NCI-H774 (cell line): ENCODE results near the gene GUCA2A.
"Not testable (repeated sequence)": the region's sequence is repeated elsewhere in the genome, so short reads cannot be mapped to it uniquely, and the experiment has no call there.

Experiments used
- DNase-seq: peaks from one replicate; lab custom pipeline; 2025; lab: John Stamatoyannopoulos, UW

The GUCA2A gene, protein sequence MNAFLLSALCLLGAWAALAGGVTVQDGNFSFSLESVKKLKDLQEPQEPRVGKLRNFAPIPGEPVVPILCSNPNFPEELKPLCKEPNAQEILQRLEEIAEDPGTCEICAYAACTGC

DNA sequence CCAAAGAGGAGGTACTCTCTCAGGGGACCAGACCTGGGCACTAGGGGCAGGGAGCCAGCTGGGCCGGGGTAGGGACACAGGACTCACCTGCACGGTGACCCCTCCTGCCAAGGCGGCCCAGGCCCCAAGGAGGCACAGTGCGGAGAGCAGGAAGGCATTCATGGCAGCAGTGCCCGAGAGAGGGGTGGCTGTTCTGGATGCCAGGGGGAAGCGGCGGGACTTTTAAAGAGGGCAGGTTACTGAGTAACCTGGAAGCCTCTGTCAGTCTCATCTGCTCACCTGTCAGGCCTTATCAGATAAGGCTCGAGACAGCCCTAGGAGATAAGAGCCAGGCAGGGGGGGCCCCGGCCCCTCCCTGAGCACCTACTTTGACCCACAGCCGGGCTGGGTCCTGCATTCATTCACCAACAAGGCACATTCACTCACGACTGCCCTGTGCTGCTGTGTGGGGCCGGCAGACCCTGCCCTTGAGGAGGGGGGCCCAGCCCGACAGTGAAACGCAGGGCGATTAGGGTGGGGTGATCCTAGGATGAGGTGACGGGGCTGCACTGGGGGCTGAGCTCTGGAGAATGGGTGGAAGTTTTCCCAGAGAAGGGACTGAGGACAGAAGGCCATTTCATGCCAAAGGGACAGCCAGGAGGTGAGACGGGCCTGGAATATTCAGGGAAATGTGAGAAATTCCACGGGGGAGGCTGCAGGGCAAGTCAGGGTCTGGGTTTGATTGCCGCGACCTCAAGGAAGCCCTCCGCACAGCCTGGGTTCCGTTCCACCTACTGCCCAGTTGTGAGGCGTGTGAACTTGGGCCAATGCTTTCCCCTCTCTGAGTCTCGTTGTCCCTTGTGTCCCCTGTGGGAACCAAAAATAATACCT, at the start of gene GUCA2A:
TSS of gene GUCA2A (minus strand) at position 195 of the 870 bp plus-strand sequence. CDS start at position 162, 33 bp downstream.
- DNase-seq: no peak

DNA sequence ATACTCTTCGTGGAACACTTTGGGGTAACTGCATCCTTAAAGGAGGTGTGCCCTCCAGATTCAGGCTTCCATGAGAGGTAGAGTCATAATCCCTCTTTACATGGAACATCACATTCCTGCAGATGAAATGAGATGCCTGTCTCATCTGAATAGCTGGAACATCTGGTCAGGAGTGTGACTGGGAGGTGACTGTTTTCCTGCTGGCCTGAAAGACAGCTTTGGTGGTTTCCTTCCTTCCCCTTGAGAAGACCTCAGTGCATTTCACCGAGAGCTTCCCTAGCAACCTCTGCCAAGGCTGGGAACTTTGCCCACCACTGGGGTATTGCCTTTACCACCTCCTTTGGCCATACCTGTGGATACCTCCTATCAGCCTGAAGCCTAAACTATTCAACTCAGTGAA, 46.7 kb upstream of the GUCA2A start:
- DNase-seq: no peak

DNA sequence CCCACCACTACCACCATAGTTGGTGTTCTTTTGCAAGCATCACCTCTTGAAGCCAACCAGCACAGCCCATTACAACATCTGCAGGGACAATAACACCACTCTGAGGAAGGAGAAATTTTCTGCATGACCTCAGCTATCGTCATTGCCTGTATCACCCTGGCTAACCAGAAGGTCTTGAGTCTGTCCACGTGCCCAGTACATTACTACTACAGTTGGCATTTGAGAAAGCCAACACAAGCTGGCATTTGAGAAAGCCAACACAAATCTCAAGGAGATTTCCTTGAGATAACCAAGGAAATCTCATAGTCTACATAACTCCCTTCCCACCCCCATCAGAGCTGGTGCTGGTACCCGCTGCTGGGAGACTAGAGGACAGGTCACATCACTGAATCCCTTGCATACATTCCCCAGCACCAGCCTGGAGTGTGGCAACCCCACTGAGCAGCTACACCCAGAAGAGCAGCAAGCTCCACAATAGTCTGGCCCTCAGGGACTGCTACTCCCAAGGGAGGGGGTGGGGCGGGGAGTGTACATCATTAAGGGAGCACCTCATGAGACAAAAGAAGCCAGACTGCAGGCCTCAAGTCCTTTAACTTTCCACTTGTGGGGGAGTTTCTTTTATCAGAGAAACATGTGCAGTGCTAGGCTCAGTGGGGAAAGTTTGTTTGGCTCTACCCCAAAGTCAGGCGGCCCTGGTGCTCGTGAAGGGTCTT, 46.0 kb upstream of the GUCA2A start:
- no peak for DNase-seq

DNA sequence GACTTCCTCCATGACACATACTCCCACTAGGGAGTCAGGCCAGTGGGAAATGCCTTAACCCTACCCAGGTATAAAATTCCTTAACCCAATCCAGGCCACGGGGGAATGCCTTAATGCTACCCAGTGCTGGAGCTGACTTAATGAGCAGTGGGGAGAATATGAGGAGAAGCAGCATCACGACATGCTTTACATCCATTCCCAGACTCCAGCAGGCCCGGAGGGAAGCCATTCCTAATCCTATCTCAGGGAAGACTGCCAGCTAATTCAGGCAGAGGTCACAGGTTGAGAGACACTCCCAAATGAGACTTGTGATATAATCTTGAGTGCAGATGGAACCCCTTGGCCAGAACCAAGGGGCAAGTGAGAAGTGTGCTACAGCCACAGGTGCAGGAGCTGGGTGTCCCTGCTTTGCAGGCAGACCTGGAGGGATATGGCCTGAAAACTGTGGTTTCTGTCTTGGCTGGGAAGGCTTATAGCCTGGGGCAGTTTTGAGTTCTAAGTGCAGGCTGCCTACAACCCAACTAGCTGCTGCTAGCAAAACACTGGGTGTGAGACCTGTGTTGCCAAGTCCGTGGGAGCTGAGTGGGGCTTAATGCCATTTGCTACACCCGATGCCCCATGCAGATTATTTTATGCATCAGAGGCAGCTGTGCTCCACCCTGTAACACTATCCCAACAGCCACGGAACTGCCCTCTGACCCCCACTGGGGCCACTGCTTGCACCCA, 45.1 kb upstream of the GUCA2A start:
- DNase-seq: no peak

DNA sequence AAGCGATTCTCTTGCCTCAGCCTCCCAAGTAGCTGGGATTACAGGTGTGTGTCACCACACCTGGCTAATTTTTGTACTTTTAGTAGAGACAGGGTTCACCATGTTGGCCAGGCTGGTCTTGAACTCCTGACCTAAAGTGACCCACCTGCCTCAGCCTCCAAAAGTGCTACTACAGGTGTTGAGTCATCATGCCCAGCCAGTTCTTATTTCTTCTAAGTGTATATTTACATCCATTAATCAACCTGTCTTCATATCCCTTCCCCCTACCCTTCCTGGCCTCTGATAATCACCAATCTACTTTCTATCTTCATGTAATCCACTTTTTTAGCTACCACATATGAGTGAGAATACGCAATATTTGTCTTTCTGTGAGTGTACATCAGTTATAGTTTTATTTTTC, 42.4 kb upstream of the GUCA2A start:
- not testable (repeated sequence) for DNase-seq

DNA sequence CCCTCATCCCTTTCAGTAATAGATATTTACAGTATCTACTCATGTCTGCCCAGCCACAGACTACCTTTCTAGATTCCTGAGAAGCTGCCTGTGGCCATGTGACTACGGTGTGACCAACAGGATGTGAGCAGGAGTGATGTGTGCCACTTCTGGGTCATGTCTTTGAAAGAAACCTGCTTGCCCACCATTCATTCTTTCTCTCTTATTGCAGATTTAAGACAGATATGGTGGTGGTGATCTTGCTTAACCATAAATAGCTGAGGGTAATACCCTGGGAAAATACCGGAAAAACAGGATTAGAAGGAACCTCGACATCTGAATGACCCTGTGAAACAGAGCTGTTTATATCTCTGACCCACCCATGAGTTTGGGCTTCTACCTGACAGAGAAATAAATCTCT, 41.6 kb upstream of the GUCA2A start:
- no peak for DNase-seq

DNA sequence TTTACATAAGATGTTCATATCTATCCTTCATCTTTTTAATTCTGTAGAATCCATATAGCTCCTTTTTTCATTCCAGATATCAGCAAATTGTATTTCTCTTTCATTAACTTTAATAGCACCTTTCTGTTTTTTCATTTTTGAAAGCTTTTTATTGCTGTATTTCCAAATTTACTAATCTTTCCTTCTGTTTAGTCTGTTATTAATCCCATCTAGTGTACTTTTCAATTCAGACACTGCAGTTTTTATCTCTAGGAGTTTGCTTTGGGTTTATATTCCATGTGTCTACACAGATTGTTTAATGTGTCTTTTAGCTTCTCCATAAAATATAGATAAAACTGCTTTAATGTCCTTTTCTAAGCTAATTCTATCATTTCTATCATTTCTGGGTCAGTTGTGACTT, 37.4 kb upstream of the GUCA2A start:
- DNase-seq: no peak

DNA sequence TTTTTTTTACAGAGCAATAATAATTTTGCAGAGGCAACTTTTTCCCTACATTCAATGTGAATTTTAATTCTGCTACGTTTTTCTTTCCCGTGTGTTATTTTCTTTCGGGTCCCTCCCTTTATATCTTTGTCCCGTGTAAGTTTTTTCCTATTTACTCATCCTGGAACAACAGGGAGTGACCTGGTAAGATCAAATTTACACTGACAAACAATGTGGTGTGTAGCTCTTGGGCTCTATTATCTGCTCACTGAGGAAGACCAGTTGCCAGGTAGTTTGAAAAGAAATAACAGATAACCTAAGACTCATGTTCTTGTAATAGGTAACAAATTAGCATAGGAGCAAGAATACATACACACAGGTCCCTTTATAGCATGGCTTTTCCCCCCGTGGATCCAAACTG, 33.7 kb upstream of the GUCA2A start:
- no peak for DNase-seq

DNA sequence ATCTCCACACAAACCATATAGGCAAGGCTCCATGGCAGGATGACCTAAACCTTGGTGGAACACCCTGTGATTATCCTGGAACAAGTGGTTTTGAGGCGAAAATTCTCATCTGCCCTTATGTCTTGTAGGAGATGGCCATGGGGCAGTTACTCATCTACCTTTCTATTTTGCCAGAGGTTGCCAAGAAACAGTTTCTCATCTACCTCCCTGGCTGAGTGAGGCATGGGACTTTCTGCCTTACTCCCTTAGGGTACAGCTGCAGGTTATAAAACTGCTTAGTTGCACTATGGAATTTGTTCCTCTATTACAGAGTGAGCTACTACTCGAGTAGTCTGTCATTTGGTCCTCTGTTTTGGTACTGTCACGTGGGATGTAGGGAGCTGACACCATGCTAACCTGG, 31.3 kb upstream of the GUCA2A start:
- no peak for DNase-seq

DNA sequence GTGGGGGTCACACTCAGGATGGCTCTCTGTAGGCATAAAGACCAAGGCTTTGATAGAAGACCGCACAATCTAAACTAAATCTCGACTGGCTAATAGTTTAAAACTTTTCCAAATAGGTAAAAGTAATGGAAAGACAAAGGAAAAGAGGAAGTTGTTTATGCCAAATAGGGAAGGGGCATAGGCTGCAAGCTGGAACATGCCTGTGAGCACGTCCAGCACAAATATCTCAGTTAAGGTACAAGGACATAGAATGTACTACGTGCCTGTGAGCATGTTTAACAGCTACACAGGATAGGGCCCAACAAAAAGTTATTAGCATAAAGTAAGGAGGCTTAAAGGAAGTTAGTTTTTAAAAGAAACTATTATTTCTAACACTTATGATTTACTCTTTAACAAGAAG, 27.6 kb upstream of the GUCA2A start:
- DNase-seq: no peak

DNA sequence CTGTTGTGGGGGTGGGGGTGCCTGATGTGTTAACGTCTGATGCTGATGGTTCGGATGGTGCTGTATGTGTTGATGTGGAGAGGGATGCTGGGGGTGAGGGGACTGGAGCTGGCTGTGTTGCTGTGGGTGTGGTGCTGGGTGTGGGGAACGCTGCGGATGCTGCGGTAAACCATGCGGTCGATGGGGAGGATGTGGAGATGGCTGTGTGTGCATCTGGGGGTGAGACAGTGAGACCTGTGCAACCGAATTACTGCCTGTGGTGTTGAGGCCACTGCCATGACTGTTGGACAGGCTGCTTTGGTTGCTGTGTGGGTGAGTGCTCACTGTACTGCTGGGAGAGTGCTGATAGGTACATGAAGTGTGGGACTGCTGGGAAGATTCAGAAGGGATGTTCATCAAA, 26.8 kb upstream of the GUCA2A start:
- no peak for DNase-seq

DNA sequence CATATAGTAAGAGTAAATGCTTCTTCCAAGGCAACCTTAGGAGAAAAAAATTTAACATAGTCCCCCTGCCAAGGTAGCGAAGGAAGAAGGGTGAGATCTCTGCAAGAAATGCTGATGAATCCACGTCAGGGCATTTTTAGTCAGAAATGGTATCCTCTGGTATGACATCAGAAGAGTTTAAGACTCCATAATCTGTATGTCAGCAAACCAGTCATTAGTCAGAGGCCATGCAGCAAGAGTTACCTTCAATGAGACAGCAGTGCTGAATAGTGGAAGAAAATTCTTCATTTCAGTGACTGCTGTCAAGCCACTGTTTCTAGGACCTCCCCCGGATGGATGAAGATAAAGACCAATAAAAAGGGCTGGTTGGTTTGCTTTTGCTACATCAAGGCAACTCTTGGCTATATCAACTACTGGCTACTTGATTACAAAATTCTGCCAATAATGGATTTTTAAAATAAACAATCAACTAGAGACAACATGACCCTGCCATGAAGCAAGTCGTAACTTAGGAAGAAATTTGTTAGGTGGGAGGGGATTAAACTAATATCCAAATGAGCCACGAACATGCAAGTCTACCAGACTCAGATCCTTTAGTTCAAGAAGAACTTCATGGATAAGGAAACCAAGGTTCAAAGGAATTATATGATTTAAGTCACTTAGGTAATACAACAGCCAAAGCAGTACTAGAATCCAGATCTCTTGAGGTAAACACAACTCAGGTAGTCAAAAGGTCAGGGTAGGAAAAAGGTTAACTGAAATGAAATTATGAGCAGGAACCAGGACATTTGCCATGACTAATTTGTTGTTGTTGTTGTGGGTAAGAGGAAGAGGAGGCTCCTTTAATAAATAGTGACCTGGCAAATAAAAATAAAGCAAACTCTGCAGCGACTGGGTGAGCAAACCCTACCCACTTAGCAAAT, 25.6 kb upstream of the GUCA2A start:
- no peak for DNase-seq

DNA sequence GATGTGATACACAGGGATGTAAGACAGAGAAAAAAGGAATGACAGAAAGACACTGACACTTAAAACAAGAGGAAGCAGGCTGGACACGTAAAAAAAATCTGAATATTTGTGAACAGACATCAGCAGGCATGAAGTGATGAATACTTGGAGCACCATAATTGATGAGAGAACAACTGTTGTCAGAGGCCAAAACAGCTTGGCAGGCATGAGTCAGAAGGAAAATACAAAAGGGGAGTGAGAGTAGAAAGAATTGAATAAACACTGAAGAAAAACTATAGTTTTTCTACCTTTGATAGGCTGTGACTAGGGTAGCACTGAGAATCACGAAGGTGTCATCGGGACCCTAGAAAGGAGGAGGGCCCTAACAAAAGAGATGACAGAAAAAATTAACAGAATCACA, 21.6 kb upstream of the GUCA2A start:
- DNase-seq: no peak

DNA sequence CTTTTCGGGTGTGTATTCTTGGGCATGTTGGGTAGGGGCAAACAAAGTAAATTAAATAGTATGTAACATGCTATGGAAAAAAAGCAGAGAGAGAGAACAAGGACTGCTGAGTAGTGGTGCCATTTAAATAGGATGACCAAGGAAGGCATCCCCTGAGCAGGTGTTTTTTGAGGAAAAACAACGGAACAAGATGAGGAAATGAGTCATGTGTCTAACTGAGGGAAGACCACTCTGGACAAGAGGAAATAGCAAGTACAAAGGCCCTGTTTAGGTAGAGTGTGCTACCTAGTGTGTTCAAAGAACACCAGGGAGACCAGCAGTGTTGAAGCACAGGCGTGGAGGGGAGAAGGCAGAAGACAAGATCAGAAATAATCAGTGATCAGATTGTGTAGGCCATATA, 20.1 kb upstream of the GUCA2A start:
- no peak for DNase-seq

DNA sequence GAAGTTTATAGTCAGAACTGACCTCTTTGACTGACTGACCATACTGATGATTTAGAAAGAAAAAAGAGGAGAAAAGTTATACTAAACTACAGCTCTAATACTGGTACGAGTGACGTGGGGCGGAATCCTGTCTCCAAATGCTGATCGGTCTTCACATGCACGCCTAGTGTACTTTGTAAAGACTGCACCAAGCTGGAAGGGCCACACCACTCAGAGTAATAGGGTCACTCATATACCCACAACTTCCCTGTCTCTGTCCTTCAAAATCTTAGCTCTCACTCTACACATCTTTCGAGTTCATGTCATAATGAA, 19.4 kb upstream of the GUCA2A start:
- DNase-seq: no peak

DNA sequence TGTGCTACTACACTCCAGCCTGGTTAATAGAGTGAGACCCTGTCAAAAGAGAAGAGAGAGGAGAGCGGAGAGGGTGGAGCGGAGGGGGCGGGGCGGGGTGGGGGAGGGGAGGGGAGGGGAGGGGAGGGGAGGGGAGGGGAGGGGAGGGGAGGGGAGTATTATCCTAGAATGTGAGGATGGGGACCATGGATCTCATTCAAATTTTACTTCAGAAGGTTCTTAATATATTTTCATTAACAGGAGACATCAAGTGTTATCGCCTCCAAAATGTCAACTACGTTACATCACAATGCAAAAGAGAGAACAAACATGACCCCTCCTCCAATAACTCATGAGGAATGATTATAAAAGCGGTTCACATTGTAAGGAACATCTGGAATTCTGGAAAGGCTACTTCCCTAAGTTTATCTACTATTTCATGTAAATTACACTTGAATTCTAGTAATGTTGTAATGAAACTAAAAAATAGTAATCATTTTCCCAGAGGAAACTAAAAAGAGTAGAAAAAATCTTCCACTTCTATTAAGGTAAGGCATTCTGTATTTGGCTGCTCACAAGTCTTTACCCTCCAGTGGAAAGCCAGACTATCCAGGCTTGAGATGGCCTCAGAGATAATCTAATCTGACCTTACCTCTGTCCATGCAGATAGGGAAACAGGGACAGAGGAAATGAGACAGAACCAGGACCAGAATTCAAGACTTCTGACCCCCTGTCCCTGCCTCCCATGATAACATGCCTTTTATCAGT, 18.8 kb upstream of the GUCA2A start:
- DNase-seq: no peak

DNA sequence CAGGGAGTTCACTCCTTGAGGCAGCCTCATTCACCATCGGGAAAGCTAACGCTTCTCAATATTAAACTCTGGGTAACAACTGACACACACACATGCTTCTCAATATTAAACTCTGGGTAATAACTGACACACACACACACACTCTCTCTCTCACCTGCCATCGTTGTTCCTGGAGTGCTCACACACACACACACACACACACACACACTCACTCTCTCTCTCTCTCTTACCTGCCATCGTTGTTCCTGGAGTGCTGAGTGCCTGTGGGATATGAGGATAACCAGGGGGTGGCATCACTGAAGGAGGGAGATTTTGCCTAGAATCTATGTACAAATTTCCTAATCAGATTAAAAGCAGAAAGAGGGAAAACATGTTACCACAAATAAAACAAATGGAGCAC, 17.1 kb upstream of the GUCA2A start:
- no peak for DNase-seq

DNA sequence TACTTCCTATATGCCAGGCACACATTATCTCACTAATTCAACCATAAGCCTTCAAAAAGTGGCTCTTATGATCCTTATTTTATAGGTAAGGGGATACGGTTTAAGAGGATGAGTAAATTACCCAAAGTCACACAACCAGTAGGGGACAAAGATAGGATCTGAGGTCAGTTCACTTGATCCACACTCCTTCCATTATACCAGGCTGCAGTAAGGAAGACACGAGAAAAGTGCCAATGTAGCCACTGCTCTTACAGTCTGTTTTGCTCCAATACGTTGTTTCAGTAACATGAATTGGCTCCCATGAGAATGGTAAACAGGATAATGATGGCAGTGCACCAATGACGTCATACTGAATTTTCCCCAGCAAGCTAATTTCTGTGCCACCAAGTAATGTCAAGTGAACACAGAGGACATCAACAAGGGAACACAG, 15.4 kb upstream of the GUCA2A start:
- no peak for DNase-seq

DNA sequence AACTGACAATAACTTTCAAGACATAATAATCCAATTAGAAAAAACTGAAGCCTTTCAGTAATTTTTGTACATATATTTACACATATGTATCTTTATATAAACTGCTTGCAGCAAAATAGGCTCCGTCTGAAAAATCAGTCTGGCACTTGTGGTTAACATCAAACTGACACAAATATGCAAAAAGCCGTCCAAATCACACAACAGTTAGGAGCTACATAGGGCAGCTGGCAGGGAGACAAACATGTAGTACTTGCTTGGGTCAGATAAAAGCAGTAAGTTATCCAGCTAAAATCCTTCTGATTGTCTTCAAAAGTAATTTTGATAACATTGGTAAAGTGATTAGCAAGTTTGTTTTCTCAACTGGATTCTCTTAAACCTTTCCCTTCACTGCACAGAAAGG, 14.7 kb upstream of the GUCA2A start:
- no peak for DNase-seq

DNA sequence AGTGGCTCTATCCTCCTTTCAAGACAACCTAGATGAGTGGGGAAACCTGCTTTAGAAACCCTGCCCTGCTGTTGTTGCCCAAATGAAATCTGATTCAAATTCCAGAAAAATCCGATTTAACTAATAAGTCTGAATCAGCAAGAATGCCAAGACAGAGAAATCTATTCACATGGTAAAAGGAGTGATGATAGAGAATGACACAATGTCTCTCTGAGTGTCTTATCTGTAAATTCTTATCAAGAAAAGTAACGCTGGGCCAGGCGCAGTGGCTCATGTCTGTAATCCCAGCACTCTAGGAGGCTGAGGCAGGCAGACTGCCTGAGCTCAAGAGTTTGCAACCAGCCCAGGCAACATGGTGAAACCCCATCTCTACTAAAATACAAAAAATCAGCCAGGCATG, 13.7 kb upstream of the GUCA2A start:
- DNase-seq: no peak

DNA sequence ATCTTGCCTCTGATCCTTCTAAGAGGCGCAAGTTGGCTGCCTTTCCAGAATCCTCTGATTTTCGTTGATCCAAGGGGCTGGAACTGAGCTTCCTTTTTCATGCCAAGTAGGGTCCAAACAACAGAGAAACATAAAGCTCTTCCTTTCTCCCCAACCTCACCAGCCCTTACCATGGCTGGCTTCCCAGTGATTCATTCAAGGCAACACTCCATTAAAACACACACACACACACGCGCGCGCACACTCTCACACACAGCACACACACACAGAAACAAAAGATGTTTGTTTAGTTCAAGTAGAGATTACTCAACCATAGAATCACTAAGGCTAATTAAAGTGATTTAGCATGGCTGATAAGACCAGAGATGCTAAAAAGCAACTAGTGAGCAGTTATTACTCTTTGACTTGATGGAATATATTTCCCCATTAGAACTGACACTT, 13.0 kb upstream of the GUCA2A start:
- DNase-seq: peak; percentile 69
